ENCODE data around the gene PHF13.
A peak's percentile ranks its signal among the peaks of the same experiment; 100 is the strongest.

- peak in 1 of 2 donors; percentile 22 for TF ChIP-seq CTCF (IDR thresholded peaks at IDR 0.05; ENCODE audit: extremely low read depth in 1 of 2, insufficient read depth in 1 of 2, low read depth in 1 of 2, low read length in 2 of 2)
- no peak for TF ChIP-seq POLR2A (IDR thresholded peaks at IDR 0.05; ENCODE audit: low read depth, low read length)
- TF ChIP-seq EZH2 (IDR thresholded peaks at IDR 0.05; ENCODE audit: borderline replicate concordance, low read depth, low read length, severe bottlenecking), result no peak
- TF ChIP-seq POLR2AphosphoS5 (IDR thresholded peaks at IDR 0.05; ENCODE audit: insufficient read depth, low read depth, low read length), result no peak
- TF ChIP-seq JUN (IDR thresholded peaks at IDR 0.05; ENCODE audit: borderline replicate concordance, insufficient read depth, insufficient read length, low read depth), result no peak
- no peak for TF ChIP-seq MYC (IDR thresholded peaks at IDR 0.05; ENCODE audit: low read depth, low read length)
- no peak for TF ChIP-seq GATA2 (IDR thresholded peaks at IDR 0.05; ENCODE audit: insufficient read depth, insufficient read length, low read depth, low read length)
- TF ChIP-seq MAX (IDR thresholded peaks at IDR 0.05; ENCODE audit: insufficient read depth, insufficient read length), result no peak
- no peak for TF ChIP-seq FOS (IDR thresholded peaks at IDR 0.05; ENCODE audit: borderline replicate concordance, insufficient read depth, low read length)
Measured at GRCh38 chr1:6580593-6581409, 32.7 kb upstream of the PHF13 start.
